ENCODE data around the gene GALNT2.

DNA sequence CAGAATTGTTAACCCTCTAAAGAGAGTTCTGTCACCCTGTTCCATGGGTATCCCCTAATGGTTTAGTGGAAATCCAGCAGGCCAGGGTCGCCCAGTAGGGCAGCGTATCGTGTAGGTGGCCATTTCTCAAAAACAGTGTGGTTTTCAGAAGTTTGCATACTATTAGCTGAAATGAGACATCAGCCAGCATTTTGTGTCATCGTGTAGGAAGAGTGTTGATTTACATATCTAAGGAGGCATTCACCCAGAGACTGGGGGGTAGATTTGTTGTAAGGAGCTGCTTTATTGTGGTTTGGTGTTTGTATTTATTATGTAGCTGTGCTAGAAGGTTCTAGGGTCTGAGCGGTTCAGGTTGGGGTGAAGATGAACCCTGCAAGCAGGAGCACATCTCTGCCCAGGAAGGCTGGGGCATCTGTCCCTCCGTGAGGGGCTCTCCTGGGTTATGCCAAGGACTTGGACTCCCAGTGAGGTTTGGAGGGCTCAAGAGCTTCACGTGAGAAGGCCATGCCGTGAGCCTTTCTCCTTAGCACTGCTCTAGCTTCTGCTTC lies 184.7 kb downstream of the GALNT2 start:
- TF ChIP-seq CTCF (IDR thresholded peaks at IDR 0.05; ENCODE audit: insufficient read depth, low read length, poor library complexity, severe bottlenecking) (no peak), EZH2phosphoT487 (conservative IDR thresholded peaks at IDR 0.05; ENCODE audit: low read length) (no peak)
